Stomach (tissue), 4 donors: ENCODE data around the gene KAZALD1.

Source experiments
- CTCF ChIP-seq, 7 experiments: fragments of 450-650 bp in 4 of 7; fragments of 200-600 bp in 3 of 7; sonication (generic) in 3 of 7; IDR thresholded peaks; one replicate each; pipeline ENCODE4 v1.5.1; 2016 to 2019; ENCODE audit warnings: antibody characterized with exemption in 7 of 7, control low read depth in 2 of 7, mild to moderate bottlenecking in 1 of 7
- EP300 ChIP-seq: sonication (generic); formaldehyde crosslinking; IDR thresholded peaks from one replicate; pipeline ENCODE4 v1.6.1; 2017; ENCODE audit warnings: antibody characterized with exemption
- POLR2A ChIP-seq, 4 donors: fragments of 450-650 bp; IDR thresholded peaks; one replicate each; pipeline ENCODE4 v1.6.1; 2016; ENCODE audit warnings: antibody characterized with exemption in 4 of 4, control low read depth in 2 of 4, mild to moderate bottlenecking in 1 of 4, moderate library complexity in 1 of 4

DNA sequence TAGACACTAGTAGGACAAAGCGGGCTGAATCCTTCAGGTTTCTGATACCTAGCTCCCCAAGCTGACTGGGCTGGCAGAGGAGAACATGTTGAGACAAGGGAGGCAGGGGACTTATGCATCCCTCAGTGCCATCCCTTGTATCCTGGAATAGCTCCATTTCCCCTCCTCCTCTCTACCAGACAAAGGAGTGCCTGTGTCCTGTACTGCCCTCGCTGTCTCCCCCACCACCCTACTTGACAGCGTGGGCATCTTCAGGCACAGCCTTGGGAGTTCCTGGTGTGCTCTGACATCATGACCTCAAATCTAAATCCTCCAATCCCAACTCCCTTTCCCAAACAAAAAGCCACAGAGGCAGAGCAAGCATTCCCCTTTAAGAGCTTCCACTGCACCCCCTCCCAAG is 21.7 kb upstream of the KAZALD1 start:
- no peak for TF ChIP-seq CTCF (IDR thresholded peaks at IDR 0.05)
- no peak for TF ChIP-seq EP300
- no peak for TF ChIP-seq POLR2A (IDR thresholded peaks at IDR 0.05)
